Measurements from ENCODE around the gene DNAJA3.

DNAJA3 gene

DNA sequence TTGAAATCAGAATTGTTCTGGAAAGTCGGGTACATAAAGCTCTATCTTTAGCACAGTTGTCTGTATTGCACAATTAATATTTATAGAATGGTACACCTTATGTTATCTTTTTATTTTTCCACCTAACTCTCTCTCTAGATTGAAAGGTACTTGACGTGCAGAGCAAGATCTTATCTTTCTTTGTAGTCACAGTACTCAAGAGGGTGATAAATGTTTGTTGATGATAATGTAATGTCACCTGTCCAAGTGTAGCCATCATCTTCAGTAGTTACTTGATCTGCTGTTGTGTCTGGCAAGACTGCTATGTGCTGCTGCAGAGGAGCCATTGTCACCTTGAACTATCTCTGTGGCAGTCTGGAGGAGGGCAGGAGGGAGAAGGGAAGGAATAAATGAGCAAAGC, 55.9 kb downstream of the DNAJA3 start:
- no peak for DNase-seq

- no peak for DNase-seq
Measured at GRCh38 chr16:4481963-4482362, 56.3 kb downstream of the DNAJA3 start.

GRCh38 chr16:4486126-4486893, 60.6 kb downstream of the DNAJA3 start:
- no peak for DNase-seq

GRCh38 chr16:4487955-4488498, 62.4 kb downstream of the DNAJA3 start:
- peak; percentile 68 for DNase-seq

- DNase-seq, result no peak
Measured at GRCh38 chr16:4488499-4488967, 62.9 kb downstream of the DNAJA3 start.

DNA sequence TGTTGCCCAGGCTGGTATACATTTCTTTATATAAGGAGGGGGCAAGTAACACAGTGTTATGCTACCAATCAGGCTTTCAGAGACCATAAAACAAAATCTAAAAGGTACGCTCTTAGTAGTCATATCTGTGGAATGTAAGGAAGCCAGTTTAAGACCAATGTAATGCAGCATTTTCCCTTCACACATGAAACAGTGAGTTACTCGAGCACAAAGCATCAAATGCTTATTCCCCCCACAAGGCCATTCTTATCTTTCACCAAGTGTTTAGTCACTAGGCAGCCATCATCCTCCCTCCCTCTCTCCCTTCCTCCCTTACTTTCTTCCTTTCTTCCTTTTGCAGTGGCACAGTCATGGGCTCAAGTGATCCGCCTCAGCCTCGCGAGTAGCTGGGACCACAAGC, 63.4 kb downstream of the DNAJA3 start:
- peak; percentile 88 for DNase-seq

DNA sequence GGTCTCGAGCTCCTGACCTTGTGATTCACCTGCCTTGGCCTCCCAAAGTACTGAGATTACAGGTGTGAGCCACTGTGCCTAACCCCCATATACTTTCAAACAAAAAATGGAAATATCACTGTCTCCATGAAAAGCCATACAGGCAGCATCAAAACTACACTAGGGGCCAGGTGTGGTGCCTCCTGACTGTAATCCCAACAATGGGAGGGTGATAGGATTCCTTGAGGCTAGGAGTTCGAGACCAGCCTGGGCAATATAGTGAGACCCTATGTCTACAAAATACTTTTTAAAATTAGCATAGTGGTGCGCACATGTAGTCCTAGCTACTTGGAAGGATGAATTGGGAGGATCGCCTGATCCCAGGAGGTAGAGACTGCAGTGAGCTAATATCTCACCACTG, 66.2 kb downstream of the DNAJA3 start:
- no peak for DNase-seq

- peak; percentile 83 for DNase-seq
Measured at GRCh38 chr16:4494746-4495490, 69.2 kb downstream of the DNAJA3 start.

DNA sequence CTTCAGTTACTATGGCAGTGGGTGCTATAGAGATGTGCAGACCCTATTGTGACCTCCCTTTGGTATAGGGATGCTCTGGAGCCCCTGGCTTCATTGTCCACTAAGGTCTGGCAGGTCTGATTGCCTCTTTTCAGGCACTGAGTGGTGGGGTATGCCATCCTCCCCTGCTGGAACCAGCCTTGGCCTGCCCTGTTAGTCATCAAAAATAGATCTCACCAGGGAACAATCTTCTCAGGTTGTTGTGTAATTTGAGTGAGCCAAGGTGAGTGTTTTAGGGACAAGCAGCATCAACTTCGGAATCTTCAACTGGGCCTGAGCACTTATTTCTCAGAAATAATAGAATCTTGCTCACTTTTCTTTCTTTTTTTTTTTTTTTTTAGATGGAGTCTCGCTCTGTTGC, 70.1 kb downstream of the DNAJA3 start:
- DNase-seq, result no peak

DNA sequence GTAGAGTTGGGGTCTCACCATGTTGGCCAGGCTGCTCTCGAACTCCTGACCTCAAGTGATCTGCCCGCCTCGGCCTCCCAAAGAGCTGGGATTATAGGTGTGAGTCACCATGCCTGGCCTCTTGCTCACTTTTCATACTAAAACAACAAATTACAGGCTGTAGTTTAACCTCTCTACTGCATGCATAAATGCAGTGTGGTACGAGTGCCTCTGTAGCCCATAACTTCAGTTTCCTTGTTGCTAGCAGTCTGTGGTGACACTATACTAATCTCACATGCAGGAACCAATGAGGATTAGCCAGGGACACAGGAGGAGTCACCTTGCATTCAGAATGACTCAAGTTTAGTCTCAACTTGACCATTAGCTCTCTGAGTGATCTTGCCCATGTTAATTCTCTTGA, 70.6 kb downstream of the DNAJA3 start:
- DNase-seq, result peak; percentile 60

- DNase-seq, result no peak
Measured at GRCh38 chr16:4498546-4499195, 73.0 kb downstream of the DNAJA3 start.

- no peak for DNase-seq
Measured at GRCh38 chr16:4499196-4499555, 73.5 kb downstream of the DNAJA3 start.

DNA sequence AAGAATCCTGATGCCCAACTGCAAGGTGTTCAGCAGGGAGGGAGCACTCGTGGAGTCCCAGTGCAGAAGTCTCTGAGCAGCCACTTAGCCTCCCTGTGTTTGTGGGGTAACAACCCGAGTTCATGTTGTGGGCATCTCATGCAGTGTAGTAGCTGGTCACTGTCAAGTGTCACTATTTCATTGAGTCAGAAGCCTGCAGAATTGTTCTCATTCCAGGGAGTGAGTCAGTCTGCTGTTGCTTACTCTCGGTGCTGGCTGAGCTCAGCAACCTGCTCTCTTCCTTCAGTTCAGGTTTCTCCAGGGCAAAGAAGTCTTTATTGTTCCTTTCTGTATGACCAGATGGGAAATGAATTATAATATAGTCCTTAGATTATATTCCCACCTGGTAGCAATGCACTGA, 74.6 kb downstream of the DNAJA3 start:
- DNase-seq, result peak; percentile 79

DNA sequence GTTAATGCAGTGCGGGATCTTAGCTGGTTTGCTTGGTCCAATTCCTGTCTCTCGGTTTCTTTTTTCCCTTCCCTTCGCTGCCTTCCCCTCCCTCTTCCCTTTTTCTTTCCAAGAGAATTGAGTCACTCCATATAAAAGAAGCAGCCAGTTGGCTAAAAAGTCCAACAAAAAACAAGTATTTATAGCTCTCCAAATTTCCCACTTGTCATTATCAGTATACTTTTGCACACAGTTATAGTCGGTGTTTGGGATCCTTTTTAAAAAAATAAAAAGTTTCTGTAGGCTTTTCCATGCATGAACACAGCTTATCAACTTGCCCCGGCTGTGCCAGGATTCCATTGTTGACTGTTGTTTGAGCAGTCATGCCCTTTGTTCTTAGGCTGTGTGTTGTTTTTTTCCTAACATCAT, 75.4 kb downstream of the DNAJA3 start:
- DNase-seq, result no peak

- DNase-seq, result no peak
Measured at GRCh38 chr16:4505356-4506147, 79.9 kb downstream of the DNAJA3 start.
